Measurements from ENCODE around the gene SLC9B1.

SLC9B1 gene

DNA sequence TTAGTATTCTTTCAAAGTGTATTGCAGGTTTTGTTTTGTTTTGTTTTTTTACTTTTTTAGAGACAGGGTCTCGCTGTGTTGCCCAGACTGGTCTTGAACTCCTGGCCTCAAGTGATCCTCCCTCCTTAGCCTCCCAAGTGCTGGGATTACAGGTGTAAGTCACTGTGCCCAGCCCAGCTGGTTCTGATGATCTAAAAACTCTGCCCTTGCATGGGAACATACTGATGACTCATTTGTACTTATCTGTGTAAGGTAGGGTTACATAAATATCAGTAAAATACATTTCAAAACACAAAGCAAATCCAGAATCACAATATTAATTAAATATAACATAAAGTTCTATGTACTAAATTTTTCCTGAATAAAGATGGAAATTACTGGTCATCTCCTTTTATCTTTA, 7.4 kb upstream of the SLC9B1 start (continued):
- TF ChIP-seq, protein P1, sequence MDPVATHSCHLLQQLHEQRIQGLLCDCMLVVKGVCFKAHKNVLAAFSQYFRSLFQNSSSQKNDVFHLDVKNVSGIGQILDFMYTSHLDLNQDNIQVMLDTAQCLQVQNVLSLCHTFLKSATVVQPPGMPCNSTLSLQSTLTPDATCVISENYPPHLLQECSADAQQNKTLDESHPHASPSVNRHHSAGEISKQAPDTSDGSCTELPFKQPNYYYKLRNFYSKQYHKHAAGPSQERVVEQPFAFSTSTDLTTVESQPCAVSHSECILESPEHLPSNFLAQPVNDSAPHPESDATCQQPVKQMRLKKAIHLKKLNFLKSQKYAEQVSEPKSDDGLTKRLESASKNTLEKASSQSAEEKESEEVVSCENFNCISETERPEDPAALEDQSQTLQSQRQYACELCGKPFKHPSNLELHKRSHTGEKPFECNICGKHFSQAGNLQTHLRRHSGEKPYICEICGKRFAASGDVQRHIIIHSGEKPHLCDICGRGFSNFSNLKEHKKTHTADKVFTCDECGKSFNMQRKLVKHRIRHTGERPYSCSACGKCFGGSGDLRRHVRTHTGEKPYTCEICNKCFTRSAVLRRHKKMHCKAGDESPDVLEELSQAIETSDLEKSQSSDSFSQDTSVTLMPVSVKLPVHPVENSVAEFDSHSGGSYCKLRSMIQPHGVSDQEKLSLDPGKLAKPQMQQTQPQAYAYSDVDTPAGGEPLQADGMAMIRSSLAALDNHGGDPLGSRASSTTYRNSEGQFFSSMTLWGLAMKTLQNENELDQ (tag by site-specific recombination; IDR thresholded peaks at IDR 0.05; ENCODE audit: low read depth) = no peak
- TF ChIP-seq, protein P2, sequence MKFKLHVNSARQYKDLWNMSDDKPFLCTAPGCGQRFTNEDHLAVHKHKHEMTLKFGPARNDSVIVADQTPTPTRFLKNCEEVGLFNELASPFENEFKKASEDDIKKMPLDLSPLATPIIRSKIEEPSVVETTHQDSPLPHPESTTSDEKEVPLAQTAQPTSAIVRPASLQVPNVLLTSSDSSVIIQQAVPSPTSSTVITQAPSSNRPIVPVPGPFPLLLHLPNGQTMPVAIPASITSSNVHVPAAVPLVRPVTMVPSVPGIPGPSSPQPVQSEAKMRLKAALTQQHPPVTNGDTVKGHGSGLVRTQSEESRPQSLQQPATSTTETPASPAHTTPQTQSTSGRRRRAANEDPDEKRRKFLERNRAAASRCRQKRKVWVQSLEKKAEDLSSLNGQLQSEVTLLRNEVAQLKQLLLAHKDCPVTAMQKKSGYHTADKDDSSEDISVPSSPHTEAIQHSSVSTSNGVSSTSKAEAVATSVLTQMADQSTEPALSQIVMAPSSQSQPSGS (tag by site-specific recombination; IDR thresholded peaks at IDR 0.05; ENCODE audit: low read depth) = no peak
- TF ChIP-seq OSR2 (tag by site-specific recombination; IDR thresholded peaks at IDR 0.05) = no peak

DNA sequence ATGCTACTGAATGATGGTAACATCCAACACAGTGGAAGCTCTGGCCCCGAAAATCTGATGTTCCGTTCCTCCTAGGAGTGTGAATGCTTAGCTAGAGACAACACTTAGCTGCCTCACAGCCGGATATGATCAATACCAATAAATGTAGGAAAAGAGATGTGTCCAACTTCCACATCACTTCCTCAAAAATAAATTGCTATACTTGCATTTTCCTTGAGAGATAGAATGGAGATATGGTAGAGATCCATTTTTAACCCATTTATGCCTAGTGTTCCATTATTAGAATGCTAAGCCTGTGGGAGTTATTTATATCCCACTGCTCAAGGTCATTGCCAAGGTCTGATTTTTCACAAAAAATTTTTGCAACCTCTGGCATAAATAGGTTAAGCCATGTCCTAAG, 5.5 kb upstream of the SLC9B1 start:
- TF ChIP-seq ZNF155 (tag by site-specific recombination; IDR thresholded peaks at IDR 0.05) (no peak), ZNF391 (tag by site-specific recombination; IDR thresholded peaks at IDR 0.05; ENCODE audit: borderline replicate concordance, low read depth) (no peak), ZNF133 (tag by site-specific recombination; IDR thresholded peaks at IDR 0.05) (no peak), ZNF324 (tag by site-specific recombination; IDR thresholded peaks at IDR 0.05) (no peak), ZBTB48 (tag by site-specific recombination; IDR thresholded peaks at IDR 0.05) (no peak)
- POLR2A ChIA-PET = no interaction called here

DNA sequence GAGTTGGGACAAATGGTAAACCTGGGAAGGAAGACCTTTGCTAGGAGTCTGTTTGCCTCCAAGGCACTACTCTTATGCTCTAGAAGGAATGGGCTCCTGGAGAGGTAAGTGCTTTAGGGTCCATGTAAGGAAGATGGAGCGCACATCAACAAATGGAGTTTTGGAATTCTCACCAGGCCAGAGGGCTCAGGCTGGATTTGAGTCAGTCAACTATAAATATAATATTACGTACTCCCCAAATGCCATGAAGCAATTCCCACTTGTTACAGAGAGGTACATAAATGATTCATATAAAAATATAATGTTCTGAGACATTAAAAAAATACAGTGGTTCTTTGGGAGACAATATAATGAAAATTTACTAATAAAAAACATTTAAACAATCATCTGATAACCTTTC, 1.6 kb upstream of the SLC9B1 start:
- no peak overlapping the region for H3K4me3 ChIP-seq (ENCODE audit: low read depth, low read length)
- ChIA-PET POLR2A (interaction anchor here (1.0 kb wide), 1 partner anchor 519 kb away, joined by 3 read pairs; no protein-coding TSS in a partner anchor), CTCF (no interaction called here)
- H3K27ac ChIP-seq (ENCODE audit: extremely low read depth, low read depth, low read length) = no peak overlapping the region
- no peaks in the 10 kb centered on the region for H3K4me1 ChIP-seq (ENCODE audit: control insufficient read depth, insufficient read depth, low read length)
- H3K9me3 ChIP-seq (ENCODE audit: control insufficient read depth, insufficient read depth, low read depth, low read length) = no peaks in the 10 kb centered on the region
- peaks cover 0 to 11% of the 10 kb centered on the region in 2 experiments; a peak in 1 of 3 replicates for H3K36me3 ChIP-seq (ENCODE audit: control insufficient read depth in 2 of 2, insufficient read depth in 1 of 2, low read length in 2 of 2)
- TF ChIP-seq ZNF354C (tag by site-specific recombination; IDR thresholded peaks at IDR 0.05; ENCODE audit: borderline replicate concordance, low read depth) = no peak
- no peak for TF ChIP-seq ZNF433 (tag by site-specific recombination; IDR thresholded peaks at IDR 0.05; ENCODE audit: low read depth)
- TF ChIP-seq KLF7 (tag by site-specific recombination; IDR thresholded peaks at IDR 0.05; ENCODE audit: borderline replicate concordance) = no peak
- no peak for TF ChIP-seq ZNF600 (tag by site-specific recombination; IDR thresholded peaks at IDR 0.05)
- TF ChIP-seq, protein P3, sequence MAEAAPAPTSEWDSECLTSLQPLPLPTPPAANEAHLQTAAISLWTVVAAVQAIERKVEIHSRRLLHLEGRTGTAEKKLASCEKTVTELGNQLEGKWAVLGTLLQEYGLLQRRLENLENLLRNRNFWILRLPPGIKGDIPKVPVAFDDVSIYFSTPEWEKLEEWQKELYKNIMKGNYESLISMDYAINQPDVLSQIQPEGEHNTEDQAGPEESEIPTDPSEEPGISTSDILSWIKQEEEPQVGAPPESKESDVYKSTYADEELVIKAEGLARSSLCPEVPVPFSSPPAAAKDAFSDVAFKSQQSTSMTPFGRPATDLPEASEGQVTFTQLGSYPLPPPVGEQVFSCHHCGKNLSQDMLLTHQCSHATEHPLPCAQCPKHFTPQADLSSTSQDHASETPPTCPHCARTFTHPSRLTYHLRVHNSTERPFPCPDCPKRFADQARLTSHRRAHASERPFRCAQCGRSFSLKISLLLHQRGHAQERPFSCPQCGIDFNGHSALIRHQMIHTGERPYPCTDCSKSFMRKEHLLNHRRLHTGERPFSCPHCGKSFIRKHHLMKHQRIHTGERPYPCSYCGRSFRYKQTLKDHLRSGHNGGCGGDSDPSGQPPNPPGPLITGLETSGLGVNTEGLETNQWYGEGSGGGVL (tag by site-specific recombination; IDR thresholded peaks at IDR 0.05) = no peak
- TF ChIP-seq ZNF514 (tag by site-specific recombination; IDR thresholded peaks at IDR 0.05) = no peak
- TF ChIP-seq ZNF654 (tag by site-specific recombination; IDR thresholded peaks at IDR 0.05; ENCODE audit: low read depth) = no peak
- TF ChIP-seq ZNF837 (tag by site-specific recombination; IDR thresholded peaks at IDR 0.05) = no peak
- TF ChIP-seq, protein P4, sequence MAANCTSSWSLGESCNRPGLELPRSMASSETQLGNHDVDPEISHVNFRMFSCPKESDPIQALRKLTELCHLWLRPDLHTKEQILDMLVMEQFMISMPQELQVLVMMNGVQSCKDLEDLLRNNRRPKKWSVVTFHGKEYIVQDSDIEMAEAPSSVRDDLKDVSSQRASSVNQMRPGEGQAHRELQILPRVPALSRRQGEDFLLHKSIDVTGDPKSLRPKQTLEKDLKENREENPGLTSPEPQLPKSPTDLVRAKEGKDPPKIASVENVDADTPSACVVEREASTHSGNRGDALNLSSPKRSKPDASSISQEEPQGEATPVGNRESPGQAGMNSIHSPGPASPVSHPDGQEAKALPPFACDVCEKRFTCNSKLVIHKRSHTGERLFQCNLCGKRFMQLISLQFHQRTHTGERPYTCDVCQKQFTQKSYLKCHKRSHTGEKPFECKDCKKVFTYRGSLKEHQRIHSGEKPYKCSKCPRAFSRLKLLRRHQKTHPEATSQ (tag by site-specific recombination; IDR thresholded peaks at IDR 0.05) = no peak
- TF ChIP-seq ZNF423 (tag by site-specific recombination; IDR thresholded peaks at IDR 0.05) = no peak
- TF ChIP-seq, protein P5, sequence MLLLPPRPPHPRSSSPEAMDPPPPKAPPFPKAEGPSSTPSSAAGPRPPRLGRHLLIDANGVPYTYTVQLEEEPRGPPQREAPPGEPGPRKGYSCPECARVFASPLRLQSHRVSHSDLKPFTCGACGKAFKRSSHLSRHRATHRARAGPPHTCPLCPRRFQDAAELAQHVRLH (tag by site-specific recombination; IDR thresholded peaks at IDR 0.05) = no peak
- TF ChIP-seq ZNF558 (tag by site-specific recombination; IDR thresholded peaks at IDR 0.05) = no peak
- no peak for TF ChIP-seq ZNF670 (tag by site-specific recombination; IDR thresholded peaks at IDR 0.05; ENCODE audit: low read depth)
- no peak for TF ChIP-seq ZNF24 (tag by site-specific recombination; IDR thresholded peaks at IDR 0.05)
- TF ChIP-seq, protein P6, sequence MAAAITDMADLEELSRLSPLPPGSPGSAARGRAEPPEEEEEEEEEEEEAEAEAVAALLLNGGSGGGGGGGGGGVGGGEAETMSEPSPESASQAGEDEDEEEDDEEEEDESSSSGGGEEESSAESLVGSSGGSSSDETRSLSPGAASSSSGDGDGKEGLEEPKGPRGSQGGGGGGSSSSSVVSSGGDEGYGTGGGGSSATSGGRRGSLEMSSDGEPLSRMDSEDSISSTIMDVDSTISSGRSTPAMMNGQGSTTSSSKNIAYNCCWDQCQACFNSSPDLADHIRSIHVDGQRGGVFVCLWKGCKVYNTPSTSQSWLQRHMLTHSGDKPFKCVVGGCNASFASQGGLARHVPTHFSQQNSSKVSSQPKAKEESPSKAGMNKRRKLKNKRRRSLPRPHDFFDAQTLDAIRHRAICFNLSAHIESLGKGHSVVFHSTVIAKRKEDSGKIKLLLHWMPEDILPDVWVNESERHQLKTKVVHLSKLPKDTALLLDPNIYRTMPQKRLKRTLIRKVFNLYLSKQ (tag by site-specific recombination; IDR thresholded peaks at IDR 0.05; ENCODE audit: borderline replicate concordance) = no peak
- TF ChIP-seq ZFP37 (tag by site-specific recombination; IDR thresholded peaks at IDR 0.05) = no peak

More for the DNA sequence above, 5.5 kb upstream of the SLC9B1 start:
- H3K27ac ChIP-seq (ENCODE audit: extremely low read depth, low read depth, low read length) = no peak overlapping the region
- no peaks in the 10 kb centered on the region for H3K9me3 ChIP-seq (ENCODE audit: control insufficient read depth, insufficient read depth, low read depth, low read length)
- CTCF ChIA-PET = interaction anchor here (0.5 to 1.0 kb wide), 2 partner anchors 66 to 406 kb away, joined by 3 to 4 read pairs; no protein-coding TSS in a partner anchor
- H3K36me3 ChIP-seq (ENCODE audit: control insufficient read depth in 2 of 2, insufficient read depth in 1 of 2, low read length in 2 of 2) = peaks cover 0 to 6% of the 10 kb centered on the region in 2 experiments; a peak in 1 of 3 replicates
- no peaks in the 10 kb centered on the region for H3K4me1 ChIP-seq (ENCODE audit: control insufficient read depth, insufficient read depth, low read length)
- H3K4me3 ChIP-seq (ENCODE audit: low read depth, low read length) = no peak overlapping the region

All from HEK293 (cell line).